ENCODE measurements around the gene ABCB7.

DNA sequence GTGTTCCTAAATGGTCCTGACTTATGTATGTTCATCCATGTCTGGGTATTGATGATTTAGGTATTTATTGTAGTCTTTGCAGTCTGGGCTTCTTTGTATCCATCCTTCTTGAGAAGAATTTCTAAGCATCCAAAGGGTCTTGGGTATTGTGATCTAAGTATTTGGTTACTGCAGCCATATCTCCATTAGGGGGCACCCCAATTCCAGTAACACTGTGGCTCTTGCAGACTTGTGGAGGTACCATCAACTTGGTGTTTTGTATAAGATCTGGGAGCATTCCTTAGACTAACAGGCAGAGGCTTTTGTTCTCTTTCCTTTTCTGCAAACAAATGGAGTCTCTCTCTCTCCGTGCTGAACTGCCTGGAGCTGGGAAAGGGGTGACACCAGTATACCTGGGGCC, 117.2 kb downstream of the ABCB7 start:
- TF ChIP-seq TEAD4 (IDR thresholded peaks at IDR 0.05) (no peak), NFIC (IDR thresholded peaks at IDR 0.05) (no peak), REST (IDR thresholded peaks at IDR 0.05; ENCODE audit: low read depth) (no peak), EP300 (IDR thresholded peaks at IDR 0.05; ENCODE audit: borderline replicate concordance) (no peak), TAF1 (IDR thresholded peaks at IDR 0.05; ENCODE audit: low read depth) (no peak)
